Ovary (tissue), 9 donors: ENCODE measurements around the gene ZIC2. TPM values are rescaled to one million over a fixed set of nuclear protein-coding genes. Genes with fewer than 3 reads are reported as not detected.

Experiments used
- DNase-seq, 5 donors: peaks; one replicate each; pipeline ENCODE4 v3.0.0-alpha.2; 2019 to 2020
- H3K27ac ChIP-seq, 2 donors: fragments of 200-600 bp; one replicate each; pipeline versions ENCODE4 v1.5.1 to v1.8.0; 2019 to 2022
- H3K27me3 ChIP-seq: fragments of 200-600 bp; one replicate; pipeline ENCODE4 v1.8.0; 2022
- H3K36me3 ChIP-seq: fragments of 200-600 bp; sonication (generic); one replicate; pipeline ENCODE4 v1.5.1; 2019
- H3K4me1 ChIP-seq: one replicate; pipeline ENCODE4 v1.8.1; 2013; ENCODE audit warnings: mild to moderate bottlenecking, moderate library complexity; ENCODE audit not compliant: insufficient read depth
- H3K4me3 ChIP-seq: fragments of 200-600 bp; sonication (generic); one replicate; pipeline ENCODE4 v1.5.1; 2017
- H3K9me3 ChIP-seq, 2 donors: fragments of 200-600 bp in 1 of 2; sonication (generic) in 1 of 2; one replicate each; pipeline versions ENCODE4 v1.5.1 to v1.8.1; 2013 to 2019; ENCODE audit warnings: mild to moderate bottlenecking in 1 of 2, moderate library complexity in 1 of 2
- EP300 ChIP-seq: sonication (generic); formaldehyde crosslinking; IDR thresholded peaks from one replicate; pipeline ENCODE4 v1.6.1; 2017; ENCODE audit warnings: antibody characterized with exemption
- POLR2A ChIP-seq: fragments of 450-650 bp; IDR thresholded peaks from one replicate; pipeline ENCODE4 v1.6.1; 2017; ENCODE audit warnings: antibody characterized with exemption, mild to moderate bottlenecking, moderate library complexity
- WGBS, 3 donors: extraction: QIAGEN DNeasy Blood & Tissue Kit in 1 of 3; methylation state at CpG; one replicate each; pipeline versions ENCODE4 v1.1.5 to v1.1.7; 2013 to 2017; 5-methylcytosine and 5-hydroxymethylcytosine counted together
- intact Hi-C, 4 donors: fragments of 100-400 bp; cut with DNase I; formaldehyde crosslinking; loops; one replicate each; pipeline versions ENCODE4 v1.11.0 to v1.15.1; 2022 to 2023
- polyA plus RNA-seq, 2 donors: library from polyadenylated mRNA; stranded (reverse); fragments of 200-250 nt in 1 of 2; fragments of 350-450 nt in 1 of 2; fragmentation: Illumina TruSeq in 1 of 2; extraction: RNeasy Lipid Tissue Mini Kit (QIAGEN cat#74804) in 1 of 2; gene quantifications; one replicate each; pipeline ENCODE4 v1.2.3, GENCODE V29; 2013 to 2014
- total RNA-seq, 7 donors: library from RNA; depleted of rRNA in 2 of 7; stranded (reverse); fragments of >200 nt in 2 of 7; fragmentation: NEBNext Ultra II Directional in 3 of 7; extraction: Animal tissue kit (Norgen Biotek cat#: 25700) in 3 of 7; gene quantifications; one replicate each; pipeline versions ENCODE4 v1.1.0 to v1.2.4, GENCODE V29; 2016 to 2023
- TF ChIP-seq, protein P1 (sequence below), 3 donors: fragments of 450-650 bp in 2 of 3; fragments of 200-600 bp in 1 of 3; IDR thresholded peaks; one replicate each; pipeline versions ENCODE4 v1.5.1 to v1.8.0; 2016 to 2022; ENCODE audit warnings: antibody characterized with exemption in 3 of 3, mild to moderate bottlenecking in 1 of 3
- donor health status: DM: no; HTN: no; CAD: no; lungs with moderate emphysema.
- donor health status: DM: no; HTN: no; CAD: no.
- donor health status: Bipolar disorder and iron deficiency.
- donor health status: DM: yes; HTN: yes; CAD: no.
- donor health status: DM: no; HTN: no; CAD: no.
- donor health status: DM: yes; HTN: yes; CAD: no.

Gene ZIC2
- total and polyA plus RNA-seq, 9 donors: 0.02 to 0.36 (median 0.07) TPM; not detected in 6

DNA sequence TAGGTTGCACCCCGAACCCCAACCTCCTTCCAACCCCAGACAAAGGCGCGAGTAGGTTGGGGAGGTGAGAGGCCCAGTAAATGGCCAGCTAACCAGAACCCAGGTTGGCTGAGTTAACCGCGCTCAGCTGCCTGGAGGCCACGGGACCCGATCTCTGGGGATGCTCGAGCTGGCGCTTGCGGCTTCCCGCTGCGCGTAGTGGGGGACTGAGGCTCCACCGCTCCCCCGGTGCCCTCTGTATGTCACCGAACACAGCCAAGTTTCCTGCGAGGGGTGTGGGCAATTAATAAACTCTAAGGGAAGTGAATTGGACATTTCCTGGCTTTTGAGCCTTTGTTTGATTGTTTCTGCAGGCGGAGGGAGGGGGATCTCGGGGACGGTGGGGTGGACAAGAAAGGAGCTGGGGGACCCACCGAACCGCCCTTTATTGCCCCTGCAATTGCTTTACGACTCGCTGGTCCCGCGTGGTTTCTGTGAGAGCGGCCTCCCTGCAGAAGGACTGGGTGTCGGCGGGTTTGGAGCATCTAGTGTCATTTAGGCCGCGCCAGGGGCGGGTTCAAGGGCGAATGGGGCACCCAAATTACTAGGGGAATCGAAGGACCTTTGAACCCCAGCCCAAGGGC lies 6.5 kb upstream of the ZIC2 start:
- H3K4me3 ChIP-seq: no peak overlapping the region
- H3K9me3 ChIP-seq: peaks cover 0 to 13% of the 10 kb centered on the region in 2 donors
- no peak for DNase-seq
- intact Hi-C loops: loop anchor here in 1 of 4 donors (5.0 kb wide), 1 partner anchor 257 kb away; no protein-coding TSS in a partner anchor
- H3K36me3 ChIP-seq: no peaks in the 10 kb centered on the region
- H3K4me1 ChIP-seq: peaks cover 12% of the 10 kb centered on the region
- peaks cover 14% of the 10 kb centered on the region for H3K27me3 ChIP-seq
- no peak for TF ChIP-seq EP300
- no peak for TF ChIP-seq POLR2A
- TF ChIP-seq, protein P1, sequence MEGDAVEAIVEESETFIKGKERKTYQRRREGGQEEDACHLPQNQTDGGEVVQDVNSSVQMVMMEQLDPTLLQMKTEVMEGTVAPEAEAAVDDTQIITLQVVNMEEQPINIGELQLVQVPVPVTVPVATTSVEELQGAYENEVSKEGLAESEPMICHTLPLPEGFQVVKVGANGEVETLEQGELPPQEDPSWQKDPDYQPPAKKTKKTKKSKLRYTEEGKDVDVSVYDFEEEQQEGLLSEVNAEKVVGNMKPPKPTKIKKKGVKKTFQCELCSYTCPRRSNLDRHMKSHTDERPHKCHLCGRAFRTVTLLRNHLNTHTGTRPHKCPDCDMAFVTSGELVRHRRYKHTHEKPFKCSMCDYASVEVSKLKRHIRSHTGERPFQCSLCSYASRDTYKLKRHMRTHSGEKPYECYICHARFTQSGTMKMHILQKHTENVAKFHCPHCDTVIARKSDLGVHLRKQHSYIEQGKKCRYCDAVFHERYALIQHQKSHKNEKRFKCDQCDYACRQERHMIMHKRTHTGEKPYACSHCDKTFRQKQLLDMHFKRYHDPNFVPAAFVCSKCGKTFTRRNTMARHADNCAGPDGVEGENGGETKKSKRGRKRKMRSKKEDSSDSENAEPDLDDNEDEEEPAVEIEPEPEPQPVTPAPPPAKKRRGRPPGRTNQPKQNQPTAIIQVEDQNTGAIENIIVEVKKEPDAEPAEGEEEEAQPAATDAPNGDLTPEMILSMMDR (IDR thresholded peaks at IDR 0.05): no peak
- WGBS, 3 donors: 10 to 11% (median 10%) methylated on average over 32 to 34 of the region's 34 CpGs
- no peak overlapping the region for H3K27ac ChIP-seq

DNA sequence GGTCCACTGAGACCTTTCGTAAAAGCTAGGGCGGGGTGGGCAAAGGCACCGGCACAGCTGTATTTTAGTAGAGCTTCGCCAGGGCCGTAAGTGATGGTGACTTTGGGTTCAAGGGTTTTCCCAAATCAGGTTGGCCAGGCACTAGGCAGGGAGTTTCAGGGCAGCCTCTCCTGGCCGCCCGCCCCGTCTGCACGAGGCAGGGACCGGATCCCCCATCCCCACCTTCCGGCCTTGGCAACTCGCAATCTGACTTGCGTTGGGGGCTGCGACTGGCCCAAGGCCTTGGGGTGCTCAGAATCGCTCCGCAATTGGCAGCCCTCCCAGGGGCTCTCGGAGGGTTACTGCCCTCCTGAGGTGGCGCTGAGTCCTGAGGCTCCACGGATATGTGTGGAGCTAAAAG lies 6.0 kb upstream of the ZIC2 start:
- H3K9me3 ChIP-seq: peaks cover 0 to 13% of the 10 kb centered on the region in 2 donors
- H3K4me3 ChIP-seq: no peak overlapping the region
- H3K36me3 ChIP-seq: no peaks in the 10 kb centered on the region
- no peak overlapping the region for H3K27ac ChIP-seq
- peaks cover 14% of the 10 kb centered on the region for H3K4me1 ChIP-seq
- intact Hi-C loops: loop anchor here in 1 of 4 donors (5.0 kb wide), 1 partner anchor 257 kb away; no protein-coding TSS in a partner anchor
- no peak for TF ChIP-seq EP300
- TF ChIP-seq POLR2A: no peak
- TF ChIP-seq, protein P1 (IDR thresholded peaks at IDR 0.05): no peak
- WGBS, 3 donors: 26 to 34% (median 29%) methylated on average over 18 to 19 of the region's 19 CpGs
- DNase-seq: no peak
- peaks cover 14% of the 10 kb centered on the region for H3K27me3 ChIP-seq

DNA sequence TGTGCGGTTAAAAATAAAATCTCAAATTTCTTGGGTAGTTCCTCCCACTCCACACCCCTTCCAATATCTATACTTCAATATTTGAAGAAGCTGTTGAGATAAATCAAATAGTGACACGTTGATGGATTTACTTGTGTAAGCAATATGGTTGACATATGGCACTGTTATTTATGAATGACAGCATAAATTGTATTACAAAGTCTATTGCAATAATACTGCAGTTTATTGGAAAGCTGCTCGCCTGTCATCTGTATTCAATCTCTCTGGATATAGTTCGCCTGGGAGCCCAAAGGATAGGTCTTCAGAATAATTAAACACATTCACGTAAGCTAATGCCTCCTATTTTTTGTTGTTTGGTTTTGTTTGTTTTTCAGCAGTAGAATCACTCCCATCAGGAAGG lies 5.0 kb upstream of the ZIC2 start:
- TF ChIP-seq, protein P1 (IDR thresholded peaks at IDR 0.05): no peak
- no peak for TF ChIP-seq EP300
- TF ChIP-seq POLR2A: no peak
- H3K4me1 ChIP-seq: peaks cover 13% of the 10 kb centered on the region
- H3K27me3 ChIP-seq: peaks cover 13% of the 10 kb centered on the region
- no peak for DNase-seq
- 82% methylated on average over 5 of the region's 5 CpGs for WGBS, 3 donors
- no peak overlapping the region for H3K27ac ChIP-seq
- H3K4me3 ChIP-seq: no peak overlapping the region
- intact Hi-C loops: loop anchor here in 1 of 4 donors (5.0 kb wide), 1 partner anchor 256 kb away; no protein-coding TSS in a partner anchor
- H3K9me3 ChIP-seq: peaks cover 0 to 13% of the 10 kb centered on the region in 2 donors
- no peaks in the 10 kb centered on the region for H3K36me3 ChIP-seq

DNA sequence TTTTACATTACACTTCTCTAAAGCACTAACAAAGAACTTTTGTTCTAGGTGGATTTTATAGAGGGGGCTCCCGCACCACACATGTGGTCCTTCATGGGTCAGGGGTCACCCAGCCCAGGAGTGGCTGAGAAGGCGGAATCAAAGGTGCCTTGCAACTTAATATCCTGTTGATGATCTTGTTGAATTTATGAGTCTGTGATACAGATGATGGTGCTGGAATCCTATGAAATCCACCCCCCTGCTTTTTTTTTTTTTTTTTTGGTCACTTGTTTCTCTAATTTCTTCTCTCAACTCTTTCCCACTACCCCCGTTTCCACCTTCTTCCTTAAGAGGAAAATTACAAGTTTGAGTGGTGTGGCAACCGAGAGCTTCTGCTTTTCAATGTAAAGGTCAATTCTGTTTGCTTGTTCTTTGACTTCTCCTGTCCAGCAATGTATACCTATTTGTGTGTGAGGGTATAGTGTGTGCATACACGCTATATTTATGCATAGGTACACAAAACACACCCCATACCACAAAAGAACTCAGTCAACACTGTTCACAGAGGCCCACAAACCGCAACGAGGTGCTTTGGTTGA lies 4.2 kb upstream of the ZIC2 start:
- WGBS, 3 donors: 46 to 57% (median 47%) methylated on average over 7 of the region's 7 CpGs
- intact Hi-C loops: loop anchor here in 1 of 4 donors (5.0 kb wide), 1 partner anchor 255 kb away; no protein-coding TSS in a partner anchor

More for the DNA sequence above, 4.2 kb upstream of the ZIC2 start:
- TF ChIP-seq, protein P1 (IDR thresholded peaks at IDR 0.05): no peak
- TF ChIP-seq POLR2A: no peak
- TF ChIP-seq EP300: no peak
- Histone ChIP-seq H3K27me3 (peaks cover 8% of the 10 kb centered on the region), H3K36me3 (no peaks in the 10 kb centered on the region), H3K9me3 (peaks cover 0 to 13% of the 10 kb centered on the region in 2 donors), H3K4me3 (no peak overlapping the region), H3K27ac (no peak overlapping the region), H3K4me1 (peaks cover 13% of the 10 kb centered on the region)
- no peak for DNase-seq
